Measurements from ENCODE around the gene PRELP. TPM values are rescaled to one million over a fixed set of nuclear protein-coding genes. Genes with fewer than 3 reads are reported as not detected.
"Not testable (repeated sequence)": the region's sequence is repeated elsewhere in the genome, so short reads cannot be mapped to it uniquely, and the experiment has no call there.

The PRELP gene
- total RNA-seq, 1 donor from 2014 or later: 128 TPM

GRCh38 chr1:203441766-203442165 lies 33.8 kb upstream of the PRELP start:
- intact Hi-C loops (cut with DNase I): loop anchor here (5.0 kb wide), 4 partner anchors 34 to 99 kb away; no protein-coding TSS in a partner anchor
- TF ChIP-seq POLR2AphosphoS5 (IDR thresholded peaks at IDR 0.05; ENCODE audit: insufficient read depth in 1 of 2, low read depth in 1 of 2) (no peak), POLR2A (IDR thresholded peaks at IDR 0.05) (no peak), CTCF (IDR thresholded peaks at IDR 0.05) (no peak)
- no peaks in the 10 kb centered on the region for H3K9me3 ChIP-seq
- no peaks in the 10 kb centered on the region for H3K27me3 ChIP-seq
- H3K27ac ChIP-seq: peak overlapping the region; percentile 86
- no peak for DNase-seq (ENCODE audit: extremely low spot score in 2 of 2)
- no peak overlapping the region for H3K4me3 ChIP-seq
- H3K36me3 ChIP-seq: no peaks in the 10 kb centered on the region
- H3K4me1 ChIP-seq: peaks cover 32% of the 10 kb centered on the region

GRCh38 chr1:203442821-203443220 lies 32.8 kb upstream of the PRELP start:
- TF ChIP-seq POLR2AphosphoS5 (IDR thresholded peaks at IDR 0.05; ENCODE audit: insufficient read depth in 1 of 2, low read depth in 1 of 2): peak in 1 of 2 donors; percentile 24
- no peak for TF ChIP-seq CTCF (IDR thresholded peaks at IDR 0.05)
- H3K27ac ChIP-seq: peak overlapping the region; percentile 86
- no peak overlapping the region for H3K4me3 ChIP-seq
- H3K36me3 ChIP-seq: no peaks in the 10 kb centered on the region
- H3K9me3 ChIP-seq: no peaks in the 10 kb centered on the region
- no peak for DNase-seq (ENCODE audit: extremely low spot score in 2 of 2)
- no peaks in the 10 kb centered on the region for H3K27me3 ChIP-seq
- intact Hi-C loops (cut with DNase I): loop anchor here (5.0 kb wide), 4 partner anchors 36 to 101 kb away; no protein-coding TSS in a partner anchor
- H3K4me1 ChIP-seq: peaks cover 32% of the 10 kb centered on the region

- no peaks in the 10 kb centered on the region for H3K9me3 ChIP-seq
- no peak for DNase-seq (ENCODE audit: extremely low spot score in 2 of 2)
- H3K27me3 ChIP-seq: no peaks in the 10 kb centered on the region
- intact Hi-C loops (cut with DNase I): loop anchor here (5.0 kb wide), 4 partner anchors 36 to 101 kb away; no protein-coding TSS in a partner anchor
- peak overlapping the region; percentile 86 for H3K27ac ChIP-seq
- no peaks in the 10 kb centered on the region for H3K36me3 ChIP-seq
- H3K4me3 ChIP-seq: no peak overlapping the region
- H3K4me1 ChIP-seq: peaks cover 32% of the 10 kb centered on the region
- TF ChIP-seq POLR2AphosphoS5 (IDR thresholded peaks at IDR 0.05; ENCODE audit: insufficient read depth in 1 of 2, low read depth in 1 of 2) (no peak), POLR2A (IDR thresholded peaks at IDR 0.05) (no peak), CTCF (IDR thresholded peaks at IDR 0.05) (no peak)
Measured at GRCh38 chr1:203443296-203443695, 32.3 kb upstream of the PRELP start.

GRCh38 chr1:203444171-203444576 lies 31.4 kb upstream of the PRELP start:
- no peak for TF ChIP-seq CTCF (IDR thresholded peaks at IDR 0.05)
- no peak for TF ChIP-seq POLR2AphosphoS5 (IDR thresholded peaks at IDR 0.05; ENCODE audit: insufficient read depth in 1 of 2, low read depth in 1 of 2)
- no peak for TF ChIP-seq POLR2A (IDR thresholded peaks at IDR 0.05)
- intact Hi-C loops (cut with DNase I): loop anchor here (5.0 kb wide), 4 partner anchors 37 to 102 kb away; no protein-coding TSS in a partner anchor

GRCh38 chr1:203447151-203447550 lies 28.5 kb upstream of the PRELP start:
- H3K9me3 ChIP-seq: no peaks in the 10 kb centered on the region
- peak overlapping the region; percentile 88 for H3K27ac ChIP-seq
- peaks cover 30% of the 10 kb centered on the region for H3K4me1 ChIP-seq
- no peaks in the 10 kb centered on the region for H3K27me3 ChIP-seq
- no peak for DNase-seq (ENCODE audit: extremely low spot score in 2 of 2)
- no peak for TF ChIP-seq POLR2AphosphoS5 (IDR thresholded peaks at IDR 0.05; ENCODE audit: insufficient read depth in 1 of 2, low read depth in 1 of 2)
- intact Hi-C loops (cut with DNase I): no loop called here
- H3K36me3 ChIP-seq: no peaks in the 10 kb centered on the region
- H3K4me3 ChIP-seq: no peak overlapping the region

More at GRCh38 chr1:203444171-203444576, 31.4 kb upstream of the PRELP start:
- peaks cover 34% of the 10 kb centered on the region for H3K4me1 ChIP-seq
- H3K36me3 ChIP-seq: no peaks in the 10 kb centered on the region
- DNase-seq (ENCODE audit: extremely low spot score in 2 of 2): no peak
- no peak overlapping the region for H3K4me3 ChIP-seq
- H3K27me3 ChIP-seq: no peaks in the 10 kb centered on the region
- no peaks in the 10 kb centered on the region for H3K9me3 ChIP-seq
- H3K27ac ChIP-seq: no peak overlapping the region

GRCh38 chr1:203447598-203447997 lies 28.0 kb upstream of the PRELP start:
- H3K27me3 ChIP-seq; H3K9me3 ChIP-seq; DNase-seq (ENCODE audit: extremely low spot score in 2 of 2); H3K4me3 ChIP-seq; intact Hi-C loops (cut with DNase I); H3K36me3 ChIP-seq: not testable (repeated sequence)
- H3K27ac ChIP-seq: peak overlapping the region; percentile 88
- H3K4me1 ChIP-seq: peaks cover 30% of the 10 kb centered on the region
